ENCODE data around the gene OR10A3.

DNA sequence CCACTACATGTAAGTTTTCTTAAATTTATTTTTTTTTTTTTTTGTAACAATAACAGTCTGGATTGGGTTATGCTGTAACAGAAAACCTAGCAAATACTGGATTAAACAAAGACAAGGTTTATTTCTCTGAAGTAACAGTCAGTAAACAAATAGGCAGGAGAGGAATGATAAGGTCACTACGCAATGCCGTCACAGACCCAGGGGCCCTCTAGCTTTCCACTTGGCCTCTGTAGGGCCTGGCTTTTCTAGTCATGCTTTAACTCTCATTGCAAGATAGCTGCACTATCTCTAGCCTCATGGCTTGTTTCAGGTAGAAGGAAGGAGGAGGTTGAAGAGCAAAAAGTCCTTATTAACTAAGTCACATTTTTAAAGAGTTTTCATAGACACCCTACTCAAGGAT is 17.0 kb downstream of the OR10A3 start:
- TF ChIP-seq CTCF (IDR thresholded peaks at IDR 0.05) (no peak), POLR2AphosphoS5 (IDR thresholded peaks at IDR 0.05) (no peak)
